EL (cell line): ENCODE measurements around the gene METTL22.
A peak's percentile ranks its signal among the peaks of the same experiment; 100 is the strongest.

Source experiments
- DNase-seq: peaks from one replicate; pipeline ENCODE4 v3.0.0-alpha.2; 2016

METTL22 gene, protein sequence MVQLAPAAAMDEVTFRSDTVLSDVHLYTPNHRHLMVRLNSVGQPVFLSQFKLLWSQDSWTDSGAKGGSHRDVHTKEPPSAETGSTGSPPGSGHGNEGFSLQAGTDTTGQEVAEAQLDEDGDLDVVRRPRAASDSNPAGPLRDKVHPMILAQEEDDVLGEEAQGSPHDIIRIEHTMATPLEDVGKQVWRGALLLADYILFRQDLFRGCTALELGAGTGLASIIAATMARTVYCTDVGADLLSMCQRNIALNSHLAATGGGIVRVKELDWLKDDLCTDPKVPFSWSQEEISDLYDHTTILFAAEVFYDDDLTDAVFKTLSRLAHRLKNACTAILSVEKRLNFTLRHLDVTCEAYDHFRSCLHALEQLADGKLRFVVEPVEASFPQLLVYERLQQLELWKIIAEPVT

DNA sequence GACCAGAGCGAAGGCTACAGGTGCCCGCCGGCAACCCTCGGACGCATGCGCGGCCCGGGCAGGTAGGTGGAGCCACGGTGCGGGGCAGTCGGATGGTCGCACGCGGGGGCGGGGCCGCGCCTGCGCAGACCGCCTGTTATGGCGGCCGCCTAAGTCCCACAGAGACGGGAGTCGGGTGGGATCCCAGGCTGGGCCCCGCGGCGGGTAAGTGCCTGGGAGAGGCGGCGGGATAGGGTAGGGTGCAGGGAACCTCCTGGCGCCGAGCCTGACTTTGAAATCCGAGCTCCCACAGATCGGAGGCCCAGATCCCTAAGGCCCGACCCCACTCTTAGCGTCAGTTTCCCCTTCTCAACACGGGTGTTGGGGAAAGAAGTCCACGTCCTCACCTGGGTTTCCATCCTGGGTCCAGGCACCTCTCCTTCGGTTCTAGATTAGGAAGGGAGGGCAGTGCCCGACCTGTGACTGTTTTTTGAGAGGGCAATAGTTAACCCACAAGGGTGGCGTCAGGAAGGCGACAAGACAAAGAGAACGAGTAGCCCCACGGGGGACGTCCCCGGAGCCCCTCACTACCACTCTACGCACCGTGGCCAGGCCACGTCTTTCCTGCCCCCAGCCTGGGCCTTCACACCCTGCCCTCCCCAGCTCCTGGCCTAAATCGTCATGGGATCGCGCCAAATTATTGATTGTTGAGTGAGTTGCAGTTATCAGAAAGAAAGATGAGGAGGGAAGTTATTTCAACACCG, at the start of gene METTL22:
Gene METTL22 (plus strand): TSS at position 127 of the 743 bp plus-strand sequence. CDS start 3,968 bp downstream, outside the sequence.
- DNase-seq, result peak; percentile 84

DNA sequence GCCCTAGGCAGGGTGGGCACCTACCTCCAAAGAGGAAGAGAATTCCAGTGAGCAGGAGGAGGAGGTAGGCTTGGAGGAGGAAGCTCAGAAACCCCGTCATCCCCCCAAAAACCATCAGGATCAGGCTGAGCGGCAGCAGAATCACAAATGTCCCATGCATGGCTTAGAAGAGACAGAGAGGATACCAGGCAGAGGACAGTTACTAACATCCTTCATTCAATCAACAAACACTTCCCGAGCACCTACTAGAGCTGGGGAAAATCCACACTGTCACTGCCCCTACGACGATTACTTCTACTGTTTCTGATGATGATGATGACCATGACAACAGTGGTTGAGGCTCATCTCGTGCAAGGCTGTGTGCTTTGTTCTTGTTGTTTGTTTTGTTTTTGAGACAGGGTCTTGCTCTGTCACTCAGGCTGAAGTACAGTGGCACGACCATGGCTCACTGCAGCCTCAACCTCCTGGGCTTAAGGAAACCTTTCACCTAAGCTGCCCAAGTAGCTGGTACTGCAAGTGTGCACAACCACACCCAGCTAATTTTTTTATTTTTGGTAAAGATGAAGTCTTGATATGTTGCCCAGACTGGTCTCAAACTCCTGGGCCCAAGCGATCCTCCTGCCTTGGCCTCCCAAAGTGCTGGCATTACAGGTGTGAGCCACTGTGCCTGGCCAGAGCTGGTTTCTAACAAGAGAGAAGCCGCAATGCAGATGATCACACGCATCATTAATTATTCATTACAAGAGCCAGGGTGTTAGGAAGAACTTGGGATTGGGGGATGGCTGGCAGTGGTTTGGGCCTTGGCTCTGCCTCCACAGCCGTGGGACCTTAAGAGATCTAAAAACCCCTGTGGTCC, 49.2 kb upstream of the METTL22 start:
- DNase-seq, result no peak

DNA sequence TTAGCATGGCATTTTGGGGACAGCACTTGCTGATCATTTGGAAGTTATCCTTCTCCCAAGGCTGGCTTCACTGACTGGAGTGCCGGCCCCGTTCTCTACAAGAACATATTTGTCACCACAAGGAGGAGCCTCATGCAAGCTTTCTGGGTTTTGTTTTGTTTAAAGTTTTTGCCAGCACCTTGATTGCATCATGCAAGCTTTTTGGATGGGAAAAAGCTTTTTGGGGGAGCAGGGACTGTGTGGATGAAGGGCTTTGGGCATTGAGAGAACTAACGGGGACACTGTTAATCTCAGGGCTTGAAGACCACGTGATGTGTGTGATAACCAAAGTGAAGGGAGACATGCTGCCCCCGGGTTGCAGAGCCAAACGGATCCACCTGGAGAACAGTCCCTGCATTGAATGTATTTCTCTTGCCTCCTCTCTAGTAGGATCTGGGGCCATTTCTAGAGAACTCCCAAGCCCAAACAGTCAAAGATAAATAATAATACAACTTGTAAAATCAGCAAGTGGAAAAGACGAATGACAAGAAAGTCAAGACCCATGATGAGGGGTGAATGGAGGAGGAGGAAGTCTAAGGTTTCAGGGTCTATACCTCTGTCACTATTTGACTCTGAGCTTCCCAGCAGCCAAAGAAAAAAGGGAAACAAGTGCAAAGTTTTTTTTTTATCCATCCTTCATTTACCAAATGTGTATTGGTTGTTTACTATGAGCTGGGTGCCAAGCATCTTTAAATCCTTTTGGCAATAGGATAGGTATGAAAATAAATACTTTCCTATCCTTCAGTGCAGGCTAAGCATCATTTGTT, 48.4 kb upstream of the METTL22 start:
- DNase-seq, result peak; percentile 17

DNA sequence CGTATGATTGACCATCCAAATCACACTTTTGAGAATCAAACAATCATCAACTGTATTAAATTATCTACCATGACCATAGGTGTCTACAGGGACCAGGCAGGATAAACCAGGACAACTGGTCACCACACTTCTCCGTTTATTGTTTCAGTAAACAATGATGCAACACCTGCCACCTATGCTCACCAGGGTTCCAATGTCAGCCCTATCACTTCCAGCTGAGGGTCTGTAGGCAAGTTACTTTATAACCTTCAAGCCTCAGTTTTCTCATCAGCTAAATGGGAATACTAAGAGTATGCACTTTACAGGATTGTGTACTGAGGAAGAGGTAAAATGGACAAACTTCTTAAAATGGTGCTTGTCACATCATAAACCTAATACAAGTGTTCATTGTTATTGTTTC, 46.1 kb upstream of the METTL22 start:
- DNase-seq, result no peak

DNA sequence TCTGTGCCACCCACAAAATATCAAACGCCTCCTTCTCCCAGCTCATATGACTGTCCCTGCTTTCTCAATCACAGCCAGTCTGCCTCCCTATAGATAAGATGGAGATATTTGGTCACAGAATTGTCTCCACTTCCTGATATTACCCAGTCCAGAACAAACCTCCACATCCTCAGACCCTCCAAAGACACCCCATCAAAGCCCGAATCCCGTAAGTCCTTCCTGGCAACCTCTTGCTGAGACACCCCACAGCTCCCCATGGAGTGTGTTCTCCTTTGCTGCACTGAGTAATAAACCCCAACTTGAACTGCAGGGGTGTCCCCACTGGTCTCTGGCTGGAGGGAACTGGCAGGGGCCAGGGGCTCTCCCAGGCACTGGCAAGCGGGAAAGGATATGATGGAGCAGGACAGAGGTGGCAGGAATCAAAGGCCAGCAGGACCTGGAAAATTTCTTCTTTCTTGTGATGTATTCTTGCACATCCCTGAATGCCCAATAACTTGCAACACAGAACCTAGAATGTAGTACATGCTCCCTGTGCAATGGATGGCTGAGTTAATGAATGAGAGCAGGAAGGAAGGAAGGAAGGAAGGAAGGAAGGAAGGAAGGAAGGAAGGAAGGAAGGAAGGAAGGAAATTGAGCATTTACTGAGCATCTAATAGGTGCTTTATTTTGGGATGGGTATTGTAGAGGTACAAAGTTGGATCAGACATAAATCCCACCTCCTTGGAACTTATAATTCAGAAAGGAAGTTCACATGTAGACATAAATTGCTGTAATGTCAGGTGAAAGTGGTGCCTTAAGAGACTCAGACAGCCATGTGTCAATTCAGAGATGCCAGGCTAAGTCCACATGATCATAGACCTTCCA, 45.1 kb upstream of the METTL22 start:
- no peak for DNase-seq

DNA sequence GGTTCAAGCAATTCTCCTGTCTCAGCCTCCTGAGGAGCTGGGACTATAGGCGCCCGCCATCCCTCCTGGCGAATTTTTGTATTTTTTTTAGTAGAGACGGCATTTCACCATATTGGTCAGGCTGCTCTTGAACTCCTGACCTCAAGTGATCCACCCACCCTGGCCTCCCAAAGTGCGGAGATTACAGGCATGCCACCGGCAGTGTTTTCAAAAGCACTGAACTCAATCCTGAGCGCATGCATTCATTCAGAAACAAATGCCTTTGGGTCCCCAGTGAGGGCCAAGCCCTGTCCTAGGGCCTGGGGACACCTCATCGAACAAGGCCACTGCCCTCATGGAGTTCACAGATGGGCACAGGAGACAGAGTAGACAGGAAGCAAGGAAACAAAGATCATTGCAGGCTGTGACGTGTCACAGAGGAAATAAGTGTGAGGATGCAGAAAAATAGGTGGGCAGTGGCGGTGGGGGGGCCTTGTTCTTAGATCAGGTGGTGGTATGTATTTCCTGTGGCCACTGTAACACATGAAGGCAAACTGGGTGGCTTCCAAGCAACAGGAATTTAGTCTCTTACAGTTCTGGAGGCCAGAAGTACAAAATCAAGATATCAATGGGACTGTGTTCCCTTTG, 43.7 kb upstream of the METTL22 start:
- no peak for DNase-seq

DNA sequence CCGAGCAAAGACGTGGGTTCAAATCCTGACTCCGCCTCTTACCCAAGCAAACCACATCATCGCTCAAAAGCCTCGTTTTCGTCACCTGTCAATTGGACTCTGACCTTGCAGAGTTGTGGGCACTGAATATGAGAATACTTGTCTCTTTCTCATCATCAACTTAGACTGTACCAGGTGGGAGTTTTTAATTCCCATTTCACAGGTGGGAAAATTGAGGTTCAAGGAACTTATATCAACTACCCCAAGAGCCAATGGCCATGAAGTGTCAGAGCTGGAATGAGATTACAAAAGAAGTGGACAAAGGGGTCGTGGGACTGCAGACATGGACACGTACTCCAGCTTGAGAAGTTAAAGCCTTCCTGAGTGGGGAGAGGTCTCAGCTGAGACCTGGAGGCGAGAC, 41.9 kb upstream of the METTL22 start:
- DNase-seq, result no peak

DNA sequence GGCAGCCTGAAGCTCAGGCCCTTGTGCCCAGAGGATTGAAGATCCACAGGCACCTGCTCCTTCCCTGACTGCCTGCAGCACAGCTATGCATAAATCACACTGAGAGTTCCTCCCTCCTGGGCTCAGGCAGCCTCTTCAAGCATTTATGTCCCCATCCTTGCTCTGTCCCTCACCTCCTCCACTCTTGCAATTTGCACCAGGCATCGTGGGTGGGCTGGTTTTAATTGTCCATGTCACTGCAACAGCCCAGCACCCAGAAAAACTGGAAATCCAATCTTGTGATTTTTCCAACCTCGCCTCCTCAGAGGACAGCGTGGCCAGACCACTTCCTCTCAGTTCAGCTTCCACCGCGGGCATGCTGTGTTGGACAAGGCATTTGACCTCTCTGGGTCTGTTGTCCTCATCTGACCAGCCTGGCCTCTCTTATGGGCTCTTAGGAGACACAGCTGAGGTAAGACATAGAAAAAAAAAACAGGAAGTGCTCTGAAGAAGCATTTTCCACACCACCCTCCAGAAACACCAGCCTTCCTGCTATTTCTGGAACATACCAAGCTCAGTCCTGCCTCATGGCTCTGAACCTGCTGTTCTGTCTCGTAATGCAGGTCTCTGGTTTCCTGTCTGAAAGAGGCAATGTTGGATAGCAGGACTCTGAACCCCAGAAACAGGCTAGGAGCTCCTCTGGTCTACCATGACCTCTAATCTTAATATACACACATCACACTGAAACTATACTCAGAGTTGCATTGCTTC, 39.5 kb upstream of the METTL22 start:
- DNase-seq, result peak; percentile 1

DNA sequence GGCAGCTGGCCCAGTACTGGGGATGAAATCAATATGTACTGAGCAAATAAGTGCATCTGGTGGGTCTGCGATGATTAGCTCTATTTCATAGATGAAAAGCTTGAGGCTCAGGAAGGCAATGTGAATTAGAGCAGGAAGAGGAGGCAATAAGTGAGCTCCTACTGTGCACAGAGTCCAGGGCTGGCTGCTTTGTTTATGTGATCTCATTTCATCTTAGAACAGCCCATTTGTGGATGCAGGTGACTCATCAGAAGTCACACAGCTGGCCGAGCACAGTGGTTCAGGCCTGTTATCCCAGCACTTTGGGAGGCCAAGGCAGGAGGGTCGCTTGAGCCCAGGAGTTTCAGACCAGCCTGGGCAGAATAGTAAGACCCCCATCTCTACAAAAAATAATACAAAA, 38.3 kb upstream of the METTL22 start:
- DNase-seq, result peak; percentile 15

DNA sequence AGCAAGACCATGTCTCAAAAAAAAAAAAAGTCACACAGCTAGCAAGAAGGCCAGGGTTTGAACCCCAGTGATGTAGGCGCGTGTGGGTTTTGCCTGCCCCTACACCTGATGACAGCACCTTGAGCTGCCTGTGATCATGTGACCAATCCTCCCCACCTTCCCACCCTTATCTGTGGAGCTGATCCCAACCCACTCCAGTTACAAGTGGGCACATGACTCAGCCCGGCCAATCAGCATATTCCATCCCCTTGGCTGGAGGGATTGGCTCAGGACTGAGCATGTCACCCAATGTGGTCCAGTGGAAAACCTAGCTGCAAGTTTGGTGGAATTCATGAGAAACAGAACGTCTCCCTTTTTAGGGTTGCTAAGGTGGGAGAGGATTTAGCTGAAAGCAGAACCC, 37.8 kb upstream of the METTL22 start:
- no peak for DNase-seq

DNA sequence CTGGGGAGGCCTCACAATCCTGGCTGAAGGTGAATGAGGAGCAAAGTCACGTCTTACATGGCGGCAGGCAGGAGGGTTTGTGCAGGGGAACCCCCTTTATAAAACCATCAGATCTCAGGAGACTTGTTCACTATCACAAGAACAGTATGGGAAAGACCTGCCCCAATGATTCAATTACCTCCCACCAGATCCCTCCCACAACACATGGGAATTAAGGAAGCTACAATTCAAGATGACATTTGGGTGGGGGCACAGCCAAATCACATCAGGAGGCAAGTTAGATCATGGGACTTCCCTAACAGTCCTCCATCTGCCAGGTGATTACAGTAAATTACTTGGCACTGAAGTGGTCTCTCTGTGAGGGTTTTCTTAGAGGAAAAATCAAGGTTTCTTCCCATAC, 36.5 kb upstream of the METTL22 start:
- no peak for DNase-seq

DNA sequence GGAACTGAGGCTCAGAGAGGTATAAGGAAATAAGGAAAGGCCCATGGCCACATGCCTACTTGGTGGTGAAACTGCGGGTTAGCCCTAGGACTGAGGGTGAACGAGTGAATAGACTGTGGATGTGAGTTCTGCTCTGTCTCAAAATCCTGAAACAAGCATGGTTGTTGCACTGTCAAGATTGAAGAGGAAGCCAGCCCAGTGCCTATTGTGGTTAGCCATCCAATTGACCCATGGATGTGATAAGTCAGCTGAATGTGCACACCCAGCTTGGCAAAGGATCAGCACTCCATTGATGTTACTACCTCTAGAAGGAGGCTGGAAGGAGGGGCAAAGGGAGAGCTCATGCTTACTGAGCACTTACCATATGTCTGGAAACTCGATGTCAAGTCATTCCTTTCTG, 35.6 kb upstream of the METTL22 start:
- DNase-seq, result no peak

DNA sequence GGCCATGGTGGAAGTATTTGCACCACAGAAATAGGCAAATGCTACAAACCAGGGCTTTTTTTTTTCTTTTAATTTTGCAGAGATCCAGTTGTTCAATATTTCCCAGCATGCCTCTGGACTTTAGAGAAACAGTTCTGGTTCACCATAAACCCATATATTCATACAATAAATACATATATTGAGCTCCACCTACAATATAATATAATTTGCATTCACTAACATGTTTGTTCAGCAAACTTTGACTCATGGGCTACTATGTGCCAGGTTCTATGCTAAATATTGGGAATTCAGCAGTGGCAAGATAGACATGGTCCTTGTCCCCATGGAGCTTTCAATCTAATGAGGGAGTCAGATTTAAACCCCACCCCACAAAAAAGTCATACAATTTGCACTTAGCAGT, 34.4 kb upstream of the METTL22 start:
- DNase-seq, result no peak

DNA sequence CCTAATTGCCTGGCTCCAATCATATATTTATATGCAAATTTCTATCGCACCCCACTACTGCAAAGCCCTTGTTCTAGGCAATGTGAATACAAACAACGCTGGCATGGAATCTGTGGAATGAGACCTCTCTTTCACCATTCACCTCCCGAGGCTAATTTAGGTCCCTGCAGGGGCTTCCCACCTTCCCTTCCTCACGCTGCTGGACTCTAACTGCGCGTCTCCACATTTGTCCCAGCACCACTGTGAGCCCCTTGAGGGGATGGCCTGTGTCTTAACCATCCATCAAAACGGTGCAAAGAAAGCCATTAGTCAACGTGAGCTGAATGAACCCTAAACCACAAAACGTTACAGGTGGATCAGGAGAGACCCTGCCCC, 32.8 kb upstream of the METTL22 start:
- no peak for DNase-seq

DNA sequence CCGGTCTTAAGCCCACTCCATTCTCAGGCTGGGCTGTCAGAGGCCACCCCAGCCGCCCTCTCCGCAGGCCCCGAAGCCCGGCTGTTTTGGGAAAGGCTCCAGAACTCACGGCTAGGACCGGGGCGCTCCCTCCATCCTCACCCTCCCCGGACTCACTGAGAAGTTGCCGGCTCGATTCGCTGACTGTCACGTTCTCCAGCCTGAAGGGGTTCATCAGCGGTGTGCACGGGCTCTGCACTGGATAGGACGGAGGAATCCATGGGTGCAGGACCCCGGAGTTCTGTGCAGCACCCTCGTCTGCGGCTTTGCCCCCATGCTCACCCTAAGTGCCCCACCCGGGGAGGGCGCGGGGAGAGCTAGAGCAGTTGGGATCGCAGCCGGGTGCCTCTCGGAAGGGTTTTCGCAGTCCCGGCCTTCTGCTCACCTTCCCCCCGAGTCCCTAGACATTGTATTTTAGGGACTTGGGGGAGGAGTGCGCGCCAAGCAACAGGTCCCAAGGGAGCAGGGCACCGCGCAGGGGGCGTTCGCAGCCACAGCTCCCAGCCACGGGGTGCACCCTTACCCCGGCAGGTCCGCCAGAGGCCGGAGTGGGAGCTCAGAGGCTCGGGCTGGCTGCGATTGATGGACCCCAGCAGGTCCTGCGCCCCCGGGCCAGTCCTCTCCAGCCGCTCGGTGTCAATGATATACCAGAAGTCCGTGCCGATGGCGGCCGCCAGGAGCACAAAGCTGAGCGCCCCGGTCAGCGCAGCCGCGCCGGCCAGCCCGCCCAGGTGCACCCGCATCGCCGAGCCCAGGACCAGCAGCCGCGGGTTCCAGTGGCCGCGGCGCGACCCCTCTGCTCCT, 32.2 kb upstream of the METTL22 start:
- no peak for DNase-seq

DNA sequence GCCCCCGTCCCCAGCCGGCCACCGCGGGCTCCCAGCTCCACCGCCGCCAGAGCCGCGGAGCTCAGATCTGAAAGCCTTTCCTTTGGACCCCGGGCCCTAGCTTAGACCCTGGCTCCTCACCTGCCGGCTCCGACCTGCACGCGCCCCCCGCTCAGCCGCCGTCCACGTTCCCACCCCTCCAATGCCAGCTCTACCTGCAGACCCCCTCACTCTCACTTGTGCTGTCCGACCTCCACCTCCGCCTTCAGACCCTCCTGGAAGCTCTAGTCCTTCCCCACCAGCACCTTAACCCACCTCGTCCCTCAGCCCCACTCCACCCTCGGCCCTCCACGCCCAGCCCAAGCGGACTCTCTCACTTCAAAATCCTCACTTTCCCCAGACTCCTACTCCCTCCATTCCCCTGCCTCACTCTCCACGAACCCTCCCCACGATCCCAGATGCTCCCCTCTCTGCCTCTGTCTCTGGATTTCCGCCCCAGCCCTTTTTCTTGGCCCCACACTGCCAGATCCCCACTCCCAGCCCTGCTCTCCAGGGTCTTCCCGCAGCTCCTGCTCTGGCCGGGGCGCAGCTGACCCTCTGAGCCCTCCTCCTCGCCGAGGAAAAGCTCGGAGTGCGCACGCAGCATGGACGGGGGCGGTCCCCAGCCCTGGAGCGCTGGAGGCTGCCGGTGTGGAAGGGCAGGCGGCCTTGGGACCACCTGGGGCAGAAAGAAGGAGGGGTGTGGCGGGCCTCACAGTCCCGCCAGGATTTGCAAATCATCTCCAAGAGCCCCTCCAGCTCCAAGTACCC, 31.4 kb upstream of the METTL22 start, which contains the start of gene TMEM114:
Gene TMEM114 (minus strand): TSS at position 612 of the 789 bp plus-strand sequence. CDS start 673 bp downstream, outside the sequence.
- DNase-seq, result no peak

DNA sequence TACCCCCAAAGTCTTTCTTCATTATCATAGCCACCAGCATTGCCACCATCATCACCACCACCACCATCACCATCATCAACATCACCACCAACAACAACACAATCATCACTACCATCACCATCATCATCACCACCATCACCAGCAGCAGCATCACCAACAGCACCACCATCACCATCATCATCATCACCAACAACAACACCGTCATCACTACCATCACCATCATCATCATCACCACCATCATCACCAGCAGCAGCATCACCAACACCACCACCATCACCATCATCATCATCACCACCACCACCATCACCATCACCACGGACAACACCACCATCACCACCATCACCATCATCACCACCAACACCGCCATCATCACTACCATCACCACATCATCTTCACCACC, 30.7 kb upstream of the METTL22 start:
- no peak for DNase-seq

DNA sequence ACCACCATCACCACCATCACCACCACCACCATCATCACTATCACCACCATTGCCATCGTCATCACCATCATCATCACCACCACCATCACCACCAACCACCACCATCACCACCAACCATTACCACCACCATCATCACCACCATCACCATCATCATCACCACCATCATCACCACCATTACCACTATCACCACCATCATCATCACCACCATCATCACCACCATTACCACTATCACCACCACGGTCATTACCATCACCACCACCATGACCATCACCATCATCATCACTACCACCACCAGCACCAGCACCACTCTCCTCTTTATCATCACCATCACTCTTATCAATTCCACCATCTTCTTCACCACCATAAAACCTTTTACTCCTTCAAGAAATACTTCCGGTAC, 30.0 kb upstream of the METTL22 start:
- no peak for DNase-seq
